GM10847 (cell line): Measurements from ENCODE around the gene MIGA2.

ENCODE experiments used
- POLR2A ChIP-seq: IDR thresholded peaks from 2 replicates; pipeline ENCODE4 v1.6.1; 2011; ENCODE audit not compliant: insufficient read length; ENCODE audit errors: extremely low read depth

The MIGA2 gene, protein sequence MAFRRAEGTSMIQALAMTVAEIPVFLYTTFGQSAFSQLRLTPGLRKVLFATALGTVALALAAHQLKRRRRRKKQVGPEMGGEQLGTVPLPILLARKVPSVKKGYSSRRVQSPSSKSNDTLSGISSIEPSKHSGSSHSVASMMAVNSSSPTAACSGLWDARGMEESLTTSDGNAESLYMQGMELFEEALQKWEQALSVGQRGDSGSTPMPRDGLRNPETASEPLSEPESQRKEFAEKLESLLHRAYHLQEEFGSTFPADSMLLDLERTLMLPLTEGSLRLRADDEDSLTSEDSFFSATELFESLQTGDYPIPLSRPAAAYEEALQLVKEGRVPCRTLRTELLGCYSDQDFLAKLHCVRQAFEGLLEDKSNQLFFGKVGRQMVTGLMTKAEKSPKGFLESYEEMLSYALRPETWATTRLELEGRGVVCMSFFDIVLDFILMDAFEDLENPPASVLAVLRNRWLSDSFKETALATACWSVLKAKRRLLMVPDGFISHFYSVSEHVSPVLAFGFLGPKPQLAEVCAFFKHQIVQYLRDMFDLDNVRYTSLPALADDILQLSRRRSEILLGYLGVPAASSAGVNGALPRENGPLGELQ

DNA sequence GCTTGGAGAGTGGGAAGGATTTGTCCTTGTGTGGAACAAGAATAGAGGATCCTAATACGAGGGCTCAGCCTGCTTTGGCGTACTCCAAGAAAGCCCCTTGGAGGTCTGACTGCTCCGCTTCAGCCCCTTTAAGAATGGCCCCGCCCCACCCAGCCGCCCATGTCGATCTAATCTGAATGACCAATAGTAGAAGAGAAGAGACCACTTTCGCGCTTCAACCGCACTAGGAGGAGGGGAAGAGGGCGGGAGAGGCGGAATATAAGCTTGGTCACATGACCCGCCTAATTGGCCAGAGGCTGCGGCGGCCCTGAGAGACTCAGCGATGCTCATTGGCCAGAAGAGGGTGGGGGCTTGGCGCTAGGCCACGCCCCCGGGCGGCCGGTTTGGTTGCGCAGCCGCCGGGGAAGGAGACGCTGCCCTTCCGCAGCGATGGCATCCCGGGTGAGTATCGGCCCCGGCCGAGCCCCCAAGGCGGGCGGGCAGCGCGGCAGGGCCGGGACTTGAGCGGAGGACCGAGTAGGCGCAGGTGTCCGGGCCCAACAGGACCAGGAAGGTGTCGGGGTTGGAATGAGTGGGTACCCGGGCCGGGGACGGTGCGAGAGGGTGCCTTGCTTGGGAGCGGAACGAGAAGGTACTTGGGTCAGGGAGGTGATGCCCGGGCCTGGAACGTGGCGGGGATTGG, at the start of gene MIGA2:
Gene MIGA2, plus strand, starts transcription at position 386 of the 682 bp plus-strand sequence. CDS start 3,969 bp downstream, outside the sequence.
- TF ChIP-seq POLR2A: peak; percentile 87

DNA sequence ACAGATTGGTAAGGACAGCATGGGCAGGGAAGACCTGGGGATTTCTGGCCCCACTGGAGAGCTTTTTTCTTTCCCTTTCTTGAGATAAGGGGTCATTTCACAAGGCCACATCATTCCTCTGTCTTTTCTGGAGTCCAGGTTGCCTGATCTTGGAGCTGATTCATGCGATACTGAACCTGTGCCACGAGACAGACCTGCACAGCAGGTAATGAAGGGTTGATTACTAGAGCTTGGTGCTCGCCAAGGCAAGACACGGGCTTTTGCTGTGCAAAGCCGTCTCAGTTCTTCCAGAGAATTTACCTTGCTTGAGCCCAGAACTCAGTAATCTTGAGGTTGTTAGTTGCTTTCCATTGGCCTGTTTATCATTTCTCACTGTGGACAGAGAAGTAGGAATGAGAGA, 49.8 kb upstream of the MIGA2 start:
- no peak for TF ChIP-seq POLR2A

DNA sequence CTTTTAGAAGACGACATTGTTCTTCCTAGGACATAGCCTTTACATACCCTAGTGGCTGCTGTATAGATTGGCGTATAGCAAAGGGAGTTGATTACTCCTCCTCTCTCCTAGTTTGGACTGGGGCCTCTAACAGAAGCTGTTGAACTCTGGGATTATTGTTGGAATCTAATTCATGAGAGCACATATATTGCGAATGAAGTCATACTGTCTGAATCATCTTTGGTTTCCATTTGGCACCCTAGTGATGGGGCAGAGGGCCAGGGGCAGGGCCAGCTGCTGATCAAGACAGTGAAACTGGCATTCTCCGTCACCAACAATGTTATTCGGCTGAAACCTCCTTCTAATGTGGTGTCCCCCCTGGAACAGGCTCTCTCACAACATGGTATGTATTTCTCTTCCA, 48.6 kb upstream of the MIGA2 start:
- TF ChIP-seq POLR2A: no peak

DNA sequence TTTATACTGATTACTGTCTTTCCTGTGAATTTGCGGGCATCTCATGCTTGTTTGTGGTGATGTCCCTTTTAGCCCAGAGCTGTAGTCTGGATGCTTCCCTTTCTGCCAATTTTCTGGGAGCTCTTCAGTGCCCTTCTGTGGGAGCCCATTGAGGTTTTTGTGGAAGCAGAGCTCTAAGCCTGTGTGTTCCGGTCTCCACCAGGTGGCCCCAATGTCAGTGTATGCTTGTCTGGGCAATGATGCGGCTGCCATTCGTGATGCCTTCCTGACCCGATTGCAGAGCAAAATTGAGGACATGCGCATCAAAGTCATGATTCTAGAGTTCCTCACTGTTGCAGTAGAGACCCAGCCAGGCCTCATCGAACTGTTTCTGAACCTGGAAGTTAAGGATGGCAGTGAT, 43.4 kb upstream of the MIGA2 start:
- no peak for TF ChIP-seq POLR2A

DNA sequence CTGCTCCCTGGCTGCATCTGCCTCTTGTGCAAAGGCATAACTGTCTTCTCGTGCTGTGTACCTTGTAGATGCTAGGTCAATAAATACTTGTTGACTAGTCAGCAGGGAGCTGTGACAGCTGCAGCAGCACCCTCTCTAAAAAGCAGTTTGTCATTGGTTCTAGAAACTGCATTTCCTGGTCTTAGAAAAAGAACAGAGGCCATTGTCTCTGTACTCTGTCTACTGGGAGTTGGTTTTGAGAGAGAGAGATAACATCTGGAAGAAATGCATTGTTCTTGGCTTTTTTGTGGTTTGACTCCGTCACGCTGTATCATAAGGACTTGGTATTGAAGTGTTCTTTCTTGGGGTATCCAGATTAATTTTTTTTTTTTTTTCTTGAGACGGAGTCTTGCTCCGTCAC, 40.6 kb upstream of the MIGA2 start:
- no peak for TF ChIP-seq POLR2A

DNA sequence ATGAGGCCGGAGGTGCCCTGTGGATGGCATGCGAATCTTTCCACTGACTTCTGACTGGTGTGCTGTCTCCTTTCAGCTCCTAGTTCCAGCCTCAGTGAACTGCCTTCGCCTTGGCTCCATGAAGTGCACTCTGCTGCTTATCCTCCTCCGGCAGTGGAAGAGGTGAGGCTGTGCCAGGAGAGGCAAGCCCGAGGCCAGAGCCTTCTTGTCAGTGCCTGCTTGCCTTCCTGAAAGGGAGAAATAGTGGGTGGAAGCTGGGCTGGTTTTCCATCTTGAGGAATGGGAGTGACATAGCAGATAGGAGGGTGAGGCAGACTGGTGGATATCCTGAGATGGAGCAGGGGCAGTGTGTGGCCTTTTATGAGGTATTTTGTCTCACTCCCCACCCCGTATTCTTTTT, 38.0 kb upstream of the MIGA2 start:
- no peak for TF ChIP-seq POLR2A

DNA sequence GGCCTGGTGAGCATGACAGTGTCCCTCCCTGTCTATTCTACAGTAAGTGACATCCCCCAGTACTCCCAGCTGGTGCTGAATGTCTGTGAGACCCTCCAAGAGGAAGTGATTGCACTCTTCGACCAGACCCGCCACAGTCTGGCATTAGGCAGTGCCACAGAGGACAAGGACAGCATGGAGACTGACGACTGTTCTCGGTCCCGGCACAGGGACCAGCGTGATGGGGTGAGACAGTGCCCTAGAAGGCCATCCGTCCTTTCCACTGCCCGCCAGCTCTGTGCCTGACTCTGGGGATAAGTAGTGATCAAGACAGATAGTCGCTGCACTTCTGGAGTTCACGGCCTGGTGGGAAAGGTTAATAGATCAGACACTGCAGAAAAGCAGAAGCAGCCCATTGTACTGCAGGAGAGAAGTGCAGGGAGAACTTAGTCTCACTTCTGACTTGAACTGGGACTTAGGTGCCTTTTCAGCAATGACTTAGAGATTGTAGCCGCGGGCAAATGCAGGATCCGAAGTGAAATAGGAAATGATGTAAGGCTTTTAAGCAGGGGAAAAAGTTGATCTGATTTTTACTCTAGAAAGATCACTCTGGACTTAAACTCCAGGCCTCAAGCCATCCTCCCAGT, 36.7 kb upstream of the MIGA2 start:
- TF ChIP-seq POLR2A: no peak

DNA sequence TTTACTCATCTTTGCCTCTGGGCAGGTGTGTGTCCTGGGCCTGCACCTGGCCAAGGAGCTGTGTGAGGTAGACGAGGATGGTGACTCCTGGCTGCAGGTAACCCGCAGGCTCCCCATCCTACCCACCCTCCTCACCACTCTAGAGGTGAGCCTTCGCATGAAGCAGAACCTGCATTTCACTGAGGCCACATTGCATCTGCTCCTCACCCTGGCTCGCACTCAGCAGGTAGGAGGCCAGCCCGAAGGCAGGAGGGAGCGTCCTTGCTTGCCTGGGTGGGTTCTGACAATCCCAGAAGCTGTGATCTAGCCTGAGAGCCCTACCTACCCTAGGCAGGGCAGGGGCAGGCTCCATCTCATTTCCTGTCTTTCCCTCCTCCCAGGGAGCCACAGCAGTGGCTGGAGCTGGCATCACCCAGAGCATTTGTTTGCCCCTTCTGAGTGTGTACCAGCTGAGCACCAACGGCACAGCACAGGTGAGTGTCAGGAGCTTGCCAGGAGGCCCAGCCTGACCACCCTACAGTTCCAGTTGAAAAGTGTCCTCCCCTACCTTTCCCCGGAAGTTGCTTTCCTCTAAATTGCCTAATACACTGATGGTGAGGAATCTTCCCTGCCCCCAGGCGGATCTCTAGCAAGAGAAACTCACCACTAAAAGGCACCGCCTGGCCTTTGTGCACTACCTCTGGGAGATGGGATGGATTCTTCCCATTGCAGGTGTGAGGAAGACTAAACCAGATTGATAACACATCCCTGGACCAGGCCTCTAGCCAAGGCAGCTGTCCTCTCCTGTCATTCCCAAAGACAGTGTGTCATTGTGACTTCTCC, 34.7 kb upstream of the MIGA2 start:
- no peak for TF ChIP-seq POLR2A

DNA sequence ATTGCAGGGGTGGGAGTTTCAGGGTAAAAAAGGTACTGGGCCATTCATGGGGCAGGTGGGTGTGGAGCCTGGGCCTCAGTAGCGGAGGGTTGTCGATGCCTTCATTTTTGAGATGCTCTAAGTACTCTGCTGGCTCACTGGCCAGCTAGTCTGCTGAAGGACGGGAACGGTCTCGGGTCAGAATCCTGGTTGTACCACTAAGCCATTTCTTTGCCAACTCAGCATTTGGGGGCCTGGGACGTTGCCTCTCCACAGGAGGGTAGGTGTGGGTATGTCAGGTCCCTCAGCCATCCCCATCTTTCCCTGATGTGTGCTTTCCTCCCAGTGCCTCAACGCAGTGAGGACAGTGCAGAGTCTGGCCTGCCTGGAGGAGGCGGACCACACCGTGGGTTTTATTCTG, 33.4 kb upstream of the MIGA2 start:
- no peak for TF ChIP-seq POLR2A

DNA sequence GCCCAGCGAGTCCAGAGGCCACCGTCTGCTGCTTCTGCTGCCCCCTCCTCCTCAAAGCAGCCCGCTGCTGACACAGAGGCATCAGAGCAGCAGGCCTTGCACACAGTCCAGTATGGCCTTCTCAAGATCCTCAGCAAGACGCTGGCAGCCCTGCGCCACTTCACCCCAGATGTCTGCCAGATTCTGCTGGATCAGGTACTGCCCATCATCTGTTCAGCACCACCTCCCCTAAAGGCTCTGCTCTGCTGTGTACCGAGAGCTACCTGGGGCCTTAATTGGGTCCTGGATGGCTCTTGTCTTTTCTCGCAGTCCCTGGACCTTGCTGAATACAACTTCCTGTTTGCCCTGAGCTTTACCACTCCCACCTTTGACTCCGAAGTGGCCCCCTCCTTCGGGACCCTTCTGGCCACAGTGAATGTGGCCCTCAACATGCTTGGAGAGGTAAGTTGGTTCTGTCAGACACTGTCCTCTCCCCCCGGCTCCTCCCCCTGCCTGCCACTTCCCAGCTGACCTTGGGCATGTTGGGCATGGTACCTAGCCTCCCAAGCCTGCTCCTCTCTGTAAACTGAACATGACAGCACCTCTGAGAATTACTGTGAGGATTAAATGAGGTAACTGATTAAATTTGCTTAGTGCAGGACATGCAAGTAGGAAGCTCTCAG, 31.0 kb upstream of the MIGA2 start:
- no peak for TF ChIP-seq POLR2A

DNA sequence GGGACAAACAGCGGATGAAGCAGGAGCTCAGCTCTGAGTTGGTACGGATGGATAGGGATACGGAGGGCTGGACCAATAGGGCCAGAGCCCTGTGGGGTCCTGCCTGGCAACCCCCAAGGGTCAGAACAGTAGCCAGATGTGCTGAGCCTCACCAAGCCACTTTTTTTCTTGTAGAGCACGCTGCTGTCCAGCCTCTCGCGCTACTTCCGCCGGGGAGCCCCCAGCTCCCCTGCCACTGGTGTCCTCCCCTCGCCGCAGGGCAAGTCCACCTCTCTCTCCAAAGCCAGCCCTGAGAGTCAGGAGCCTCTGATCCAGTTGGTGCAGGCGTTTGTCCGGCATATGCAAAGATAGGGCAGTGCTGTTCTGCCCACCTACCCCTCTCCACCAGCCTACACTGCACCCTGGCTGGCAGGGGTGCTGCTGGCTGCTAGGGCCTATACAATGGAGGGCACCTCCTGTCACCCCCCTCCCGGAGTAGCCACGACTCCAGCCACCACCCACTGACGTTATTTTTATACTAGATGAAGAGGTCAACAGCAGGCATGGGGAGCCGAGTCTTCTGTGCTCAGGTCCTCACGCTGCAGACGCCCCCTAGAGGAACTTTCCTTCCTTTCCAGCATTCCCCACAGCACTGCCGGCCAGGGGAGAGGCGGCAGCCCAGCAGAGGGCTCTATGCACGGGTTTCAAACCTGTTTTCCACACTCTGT, 29.9 kb upstream of the MIGA2 start:
- no peak for TF ChIP-seq POLR2A

DNA sequence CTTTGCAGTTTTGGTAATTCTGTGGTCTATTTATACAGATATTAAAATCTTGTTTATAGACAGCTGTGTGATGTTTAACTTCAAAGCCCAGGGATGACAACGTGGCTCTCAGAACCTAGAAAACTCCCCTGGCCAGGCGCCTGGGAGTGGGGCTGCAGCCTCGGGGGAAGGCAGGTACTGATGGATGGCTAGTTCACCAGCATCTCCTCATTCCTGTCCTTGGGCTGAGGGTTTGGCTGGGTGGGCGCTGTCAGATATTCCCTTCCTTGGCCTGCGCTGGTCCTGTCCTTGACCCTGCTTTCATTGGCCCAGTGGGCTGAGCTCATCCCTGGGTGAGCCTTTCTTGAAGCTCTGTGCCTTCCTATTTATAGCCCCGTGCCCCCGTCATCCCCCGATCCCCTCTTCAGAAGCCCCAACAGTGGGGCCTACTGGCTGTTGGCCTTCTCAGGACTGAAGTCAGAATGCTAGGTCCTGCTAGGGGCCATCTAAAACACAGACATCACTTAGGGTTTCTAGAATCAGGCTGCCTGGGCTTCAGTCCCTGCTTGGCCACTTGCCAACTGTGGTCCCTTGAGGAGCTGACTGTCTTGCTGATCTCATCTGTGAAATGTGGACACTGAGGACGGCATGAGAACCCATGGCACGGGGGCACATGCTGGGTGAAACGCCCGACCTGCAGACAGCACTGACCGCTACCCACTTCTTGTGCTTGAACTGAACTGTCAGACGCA, 29.2 kb upstream of the MIGA2 start:
- TF ChIP-seq POLR2A: no peak
